Testis (tissue), 3 donors: ENCODE data around the gene NRN1L. TPM values are rescaled to one million over a fixed set of nuclear protein-coding genes. Genes with fewer than 3 reads are reported as not detected.

Source experiments
- DNase-seq: peaks from one replicate; pipeline ENCODE4 v3.0.0-alpha.2; 2019
- H3K27ac ChIP-seq, 2 donors: fragments of 200-600 bp; sonication (generic); one replicate each; pipeline ENCODE4 v1.5.1; 2019
- H3K27me3 ChIP-seq: fragments of 200-600 bp; sonication (generic); one replicate; pipeline ENCODE4 v1.5.1; 2019
- H3K36me3 ChIP-seq: fragments of 200-600 bp; sonication (generic); one replicate; pipeline ENCODE4 v1.5.1; 2017; ENCODE audit warnings: low read depth; ENCODE audit errors: missing control alignments
- H3K4me1 ChIP-seq: fragments of 200-600 bp; sonication (generic); one replicate; pipeline ENCODE4 v1.5.1; 2019
- H3K4me3 ChIP-seq, 2 donors: fragments of 200-600 bp; sonication (generic); one replicate each; pipeline ENCODE4 v1.5.1; 2017 to 2019
- H3K9me3 ChIP-seq: fragments of 200-600 bp; sonication (generic); one replicate; pipeline ENCODE4 v1.5.1; 2017
- POLR2A ChIP-seq: fragments of 450-650 bp; IDR thresholded peaks from one replicate; pipeline ENCODE4 v1.6.1; 2017; ENCODE audit warnings: antibody characterized with exemption, mild to moderate bottlenecking, moderate library complexity
- WGBS, 2 donors: methylation state at CpG; one replicate each; pipeline ENCODE4 v1.1.5; 2018; 5-methylcytosine and 5-hydroxymethylcytosine counted together
- intact Hi-C: fragments of 100-400 bp; cut with DNase I; formaldehyde crosslinking; loops from one replicate; pipeline ENCODE4 v1.15.1; 2023; ENCODE audit warnings: low total_unique reads
- polyA plus RNA-seq: library from polyadenylated mRNA; stranded (reverse); fragments of 350-450 nt; fragmentation: Illumina TruSeq; extraction: RNeasy Lipid Tissue Mini Kit (QIAGEN cat#74804); gene quantifications from one replicate; pipeline ENCODE4 v1.2.3, GENCODE V29; 2014; ENCODE audit warnings: low read depth, low replicate concordance; ENCODE audit not compliant: insufficient read depth
- total RNA-seq, 2 donors: library from RNA; depleted of rRNA; stranded (reverse); fragments of >200 nt; gene quantifications; one replicate each; pipeline ENCODE4 v1.2.3, GENCODE V29; 2016
- TF ChIP-seq, protein P1 (sequence below), 3 experiments: fragments of 450-650 bp in 2 of 3; fragments of 200-600 bp in 1 of 3; sonication (generic) in 1 of 3; IDR thresholded peaks; one replicate each; pipeline ENCODE4 v1.5.1; 2016 to 2019; ENCODE audit warnings: antibody characterized with exemption in 3 of 3, mild to moderate bottlenecking in 2 of 3, moderate library complexity in 1 of 3

Gene NRN1L
- total and polyA plus RNA-seq, 3 donors from 2014 or later = 2.9 to 8.1 (median 4.2) TPM

DNA sequence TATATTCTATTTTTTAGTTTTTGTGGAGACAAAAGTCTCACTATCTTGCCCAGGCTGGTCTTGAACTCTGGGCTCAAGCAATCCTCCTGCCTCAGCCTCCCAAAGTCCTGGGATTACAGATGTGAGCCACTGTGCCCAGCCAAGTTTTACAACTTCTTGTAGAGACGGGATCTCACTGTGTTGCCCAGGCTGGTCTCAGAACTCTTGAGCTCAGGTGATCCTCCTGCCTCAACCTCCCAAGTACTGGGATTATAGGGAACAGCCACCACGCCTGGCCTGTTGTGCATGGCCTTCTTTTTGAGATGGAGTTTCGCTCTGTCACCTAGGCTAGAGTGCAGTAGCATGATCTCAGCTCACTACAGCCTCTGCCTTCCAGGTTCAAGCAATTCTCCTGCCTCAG is 31.0 kb upstream of the NRN1L start:
- H3K36me3 ChIP-seq = no peaks in the 10 kb centered on the region
- no peak overlapping the region for H3K4me3 ChIP-seq
- TF ChIP-seq POLR2A = no peak
- peaks cover 33% of the 10 kb centered on the region for H3K4me1 ChIP-seq
- no peaks in the 10 kb centered on the region for H3K9me3 ChIP-seq
- no peak for DNase-seq
- no peak overlapping the region for H3K27ac ChIP-seq
- intact Hi-C loops = no loop called here
- no peaks in the 10 kb centered on the region for H3K27me3 ChIP-seq
- WGBS, 2 donors = 82 to 97% methylated on average over 3 of the region's 3 CpGs

DNA sequence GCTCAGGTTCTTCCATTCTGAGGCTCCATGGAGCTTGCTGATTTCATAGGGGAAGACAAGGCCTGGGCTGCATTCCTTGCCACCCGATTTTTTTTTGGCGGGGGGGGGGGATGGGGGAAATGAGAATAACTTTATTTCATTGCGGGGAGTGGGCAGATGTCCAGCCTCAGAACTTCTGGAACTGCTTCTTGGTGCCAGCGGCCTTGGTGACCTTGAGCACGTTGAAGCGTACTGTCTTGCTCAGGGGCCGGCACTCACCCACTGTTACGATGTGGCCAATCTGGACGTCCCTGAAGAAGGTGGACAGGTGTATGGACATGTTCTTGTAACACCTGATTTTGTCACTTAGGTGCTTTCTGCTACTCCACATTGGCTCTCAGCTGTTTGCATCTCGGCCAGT is 28.9 kb upstream of the NRN1L start:
- H3K27ac ChIP-seq = peak overlapping the region; percentile 0 to 37
- TF ChIP-seq, protein P1, sequence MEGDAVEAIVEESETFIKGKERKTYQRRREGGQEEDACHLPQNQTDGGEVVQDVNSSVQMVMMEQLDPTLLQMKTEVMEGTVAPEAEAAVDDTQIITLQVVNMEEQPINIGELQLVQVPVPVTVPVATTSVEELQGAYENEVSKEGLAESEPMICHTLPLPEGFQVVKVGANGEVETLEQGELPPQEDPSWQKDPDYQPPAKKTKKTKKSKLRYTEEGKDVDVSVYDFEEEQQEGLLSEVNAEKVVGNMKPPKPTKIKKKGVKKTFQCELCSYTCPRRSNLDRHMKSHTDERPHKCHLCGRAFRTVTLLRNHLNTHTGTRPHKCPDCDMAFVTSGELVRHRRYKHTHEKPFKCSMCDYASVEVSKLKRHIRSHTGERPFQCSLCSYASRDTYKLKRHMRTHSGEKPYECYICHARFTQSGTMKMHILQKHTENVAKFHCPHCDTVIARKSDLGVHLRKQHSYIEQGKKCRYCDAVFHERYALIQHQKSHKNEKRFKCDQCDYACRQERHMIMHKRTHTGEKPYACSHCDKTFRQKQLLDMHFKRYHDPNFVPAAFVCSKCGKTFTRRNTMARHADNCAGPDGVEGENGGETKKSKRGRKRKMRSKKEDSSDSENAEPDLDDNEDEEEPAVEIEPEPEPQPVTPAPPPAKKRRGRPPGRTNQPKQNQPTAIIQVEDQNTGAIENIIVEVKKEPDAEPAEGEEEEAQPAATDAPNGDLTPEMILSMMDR (IDR thresholded peaks at IDR 0.05) = no peak
- TF ChIP-seq POLR2A = no peak

DNA sequence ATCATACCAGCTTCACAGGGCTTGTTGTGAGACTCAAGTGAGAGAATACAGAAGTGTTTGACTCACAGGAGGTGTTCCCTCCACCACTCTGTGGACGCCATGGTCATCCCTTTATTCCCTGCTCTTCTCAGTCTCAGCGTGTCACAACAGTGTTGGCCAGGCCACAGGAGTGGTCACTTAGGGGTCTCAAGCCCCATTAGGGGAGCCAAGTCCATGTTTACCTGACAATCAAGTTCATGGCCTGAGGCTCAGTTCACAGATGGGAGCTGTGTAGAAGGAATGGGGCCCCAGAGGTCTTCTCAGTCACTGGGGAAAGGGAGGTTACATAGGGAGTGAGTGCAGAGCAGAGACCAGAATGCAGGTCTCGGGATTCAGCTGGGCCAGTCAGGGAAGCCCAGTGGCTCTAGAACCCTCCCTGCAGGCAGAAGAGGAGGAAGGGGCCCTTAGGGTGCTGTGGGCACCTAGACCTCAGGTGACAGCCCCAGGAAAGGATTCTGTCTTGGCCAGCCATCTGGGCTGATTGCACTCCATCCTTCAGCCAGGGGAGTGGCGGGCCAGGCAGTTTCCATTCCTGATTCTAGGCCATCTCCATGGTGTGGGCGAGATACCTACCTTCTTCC is 27.6 kb upstream of the NRN1L start:
- DNase-seq = no peak

More for the DNA sequence above, 28.9 kb upstream of the NRN1L start:
- Histone ChIP-seq H3K9me3 (no peaks in the 10 kb centered on the region), H3K4me3 (no peak overlapping the region), H3K36me3 (no peaks in the 10 kb centered on the region), H3K4me1 (peaks cover 21% of the 10 kb centered on the region), H3K27me3 (no peaks in the 10 kb centered on the region)
- intact Hi-C loops = no loop called here
- 35 to 72% methylated on average over 10 of the region's 10 CpGs for WGBS, 2 donors
- peak; percentile 69 for DNase-seq

DNA sequence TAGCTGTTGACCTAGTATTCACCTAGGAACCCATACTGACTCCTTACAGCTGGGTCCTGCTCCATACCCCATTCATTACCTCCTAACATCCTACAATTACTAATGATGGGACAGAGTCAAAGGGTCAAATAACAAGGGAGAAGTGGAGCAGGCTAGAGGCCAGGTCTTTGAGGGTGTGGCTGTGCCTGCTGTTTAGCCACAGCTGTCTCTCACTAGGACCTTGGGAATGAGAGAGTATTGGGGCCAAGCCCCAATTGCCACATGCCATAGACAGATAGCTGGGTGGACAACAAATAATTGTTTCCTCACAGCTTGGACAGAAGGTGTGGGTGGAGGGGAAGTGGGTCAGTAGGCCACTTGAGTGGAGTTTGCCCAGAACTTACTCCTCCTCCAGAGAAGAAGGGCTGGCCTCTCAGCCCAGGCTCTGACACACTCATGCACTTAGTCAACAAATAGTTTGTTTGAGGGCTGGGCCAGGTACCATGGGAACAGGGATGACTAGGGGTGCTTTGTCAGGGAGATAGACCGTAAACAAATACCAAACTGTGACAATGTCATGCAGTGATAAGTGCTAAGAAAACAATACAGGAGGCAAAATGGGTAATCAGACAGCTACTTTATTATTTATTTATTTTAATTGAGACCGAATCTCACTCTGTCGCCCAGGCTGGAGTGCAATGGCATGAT is 27.0 kb upstream of the NRN1L start:
- no peaks in the 10 kb centered on the region for H3K9me3 ChIP-seq
- H3K4me1 ChIP-seq = peaks cover 33% of the 10 kb centered on the region
- no peaks in the 10 kb centered on the region for H3K36me3 ChIP-seq
- peak; percentile 60 for DNase-seq
- no peak overlapping the region for H3K4me3 ChIP-seq
- intact Hi-C loops = no loop called here
- TF ChIP-seq, protein P1 (IDR thresholded peaks at IDR 0.05) = no peak
- no peak for TF ChIP-seq POLR2A
- peak overlapping the region in 1 of 2 donors; percentile 37 for H3K27ac ChIP-seq
- no peaks in the 10 kb centered on the region for H3K27me3 ChIP-seq
- 57 to 58% methylated on average over 3 of the region's 3 CpGs for WGBS, 2 donors

More for the DNA sequence above, 27.6 kb upstream of the NRN1L start:
- no peaks in the 10 kb centered on the region for H3K9me3 ChIP-seq
- intact Hi-C loops = no loop called here
- H3K27ac ChIP-seq = peak overlapping the region in 1 of 2 donors; percentile 37
- H3K36me3 ChIP-seq = no peaks in the 10 kb centered on the region
- H3K4me1 ChIP-seq = peaks cover 28% of the 10 kb centered on the region
- no peaks in the 10 kb centered on the region for H3K27me3 ChIP-seq
- TF ChIP-seq, protein P1 (IDR thresholded peaks at IDR 0.05) = no peak
- TF ChIP-seq POLR2A = no peak
- WGBS, 2 donors = 84 to 89% methylated on average over 5 of the region's 5 CpGs
- H3K4me3 ChIP-seq = no peak overlapping the region

DNA sequence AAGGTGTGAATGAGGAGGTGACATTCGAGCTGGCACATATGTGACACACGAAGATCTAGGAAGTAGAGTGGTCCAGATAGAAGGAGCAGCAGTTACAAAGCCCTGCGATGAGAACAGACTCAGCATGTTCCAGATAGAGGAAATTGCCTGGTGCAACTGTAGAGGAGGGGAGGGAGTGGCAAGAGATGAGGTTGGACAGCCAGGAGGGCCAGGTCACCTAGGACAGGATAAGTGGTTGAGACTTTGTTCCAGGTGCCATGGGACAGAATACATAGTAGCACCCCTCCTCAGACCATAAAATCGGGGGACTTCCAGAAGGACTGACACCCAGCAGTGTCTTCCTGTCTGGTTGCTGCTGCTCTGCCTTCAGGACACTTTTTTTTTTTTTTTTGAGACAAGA is 26.2 kb upstream of the NRN1L start:
- H3K4me3 ChIP-seq = no peak overlapping the region
- H3K4me1 ChIP-seq = peaks cover 40% of the 10 kb centered on the region
- WGBS, 2 donors = 72 to 74% methylated on average over 4 of the region's 4 CpGs
- no peaks in the 10 kb centered on the region for H3K27me3 ChIP-seq
- intact Hi-C loops = no loop called here
- H3K36me3 ChIP-seq = no peaks in the 10 kb centered on the region
- peak overlapping the region in 1 of 2 donors; percentile 3 for H3K27ac ChIP-seq
- H3K9me3 ChIP-seq = no peaks in the 10 kb centered on the region
- TF ChIP-seq POLR2A = no peak
- TF ChIP-seq, protein P1 (IDR thresholded peaks at IDR 0.05) = no peak
- DNase-seq = no peak
